ENCODE measurements around the gene AK3. TPM values are rescaled to one million over a fixed set of nuclear protein-coding genes. Genes with fewer than 3 reads are reported as not detected.

The AK3 gene
- total RNA-seq, 1 experiment from 2014 or later, result 21.5 TPM

- H3K36me3 Mint-ChIP-seq (ENCODE audit: insufficient read depth, unreplicated experiment), result no peaks in the 10 kb centered on the region
- no peak for TF ChIP-seq CTCF (IDR thresholded peaks at IDR 0.05; ENCODE audit: unreplicated experiment)
- no TSS peak for BruUV-seq (replicated peaks)
- H3K27ac Mint-ChIP-seq (ENCODE audit: unreplicated experiment), result no peak overlapping the region
- no peaks in the 10 kb centered on the region for H3K9me3 Mint-ChIP-seq (ENCODE audit: low read depth, unreplicated experiment)
- DNase-seq, result no peak
- no peak overlapping the region for H3K4me3 Mint-ChIP-seq (ENCODE audit: low read depth, unreplicated experiment)
- intact Hi-C loops (cut with micrococcal nuclease; ENCODE audit: unreplicated experiment), result no loop called here
- H3K27me3 Mint-ChIP-seq (ENCODE audit: unreplicated experiment), result no peaks in the 10 kb centered on the region
- H3K4me1 Mint-ChIP-seq (ENCODE audit: low read depth, unreplicated experiment), result no peaks in the 10 kb centered on the region
- CTCF ChIA-PET, result interaction anchor here (0.6 to 1.3 kb wide), 4 partner anchors 12 to 1200 kb away, joined by 3 to 11 read pairs (median 4); partner anchors contain the start of gene SPATA6L
These were observed 63.6 kb downstream of the AK3 start for GRCh38 chr9:4677392-4677791.

DNA sequence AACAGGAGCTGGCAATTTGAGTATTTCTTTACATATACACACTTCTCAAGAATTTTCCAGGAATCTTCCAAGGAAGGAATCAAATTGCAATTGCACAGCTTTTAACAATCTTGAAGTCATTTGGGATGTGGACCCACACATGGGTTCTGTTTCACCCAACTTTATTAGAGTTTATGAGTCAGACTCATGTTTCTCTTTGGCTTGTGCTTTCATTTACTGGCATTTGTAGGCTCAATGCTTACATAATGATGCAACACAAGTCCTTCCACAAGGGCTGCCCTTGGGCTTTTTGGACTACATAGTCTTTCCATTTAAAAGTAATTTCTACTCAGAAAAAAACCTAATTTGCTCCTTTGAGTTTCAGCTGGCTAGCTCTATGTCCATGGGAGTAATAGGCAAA, 66.2 kb downstream of the AK3 start:
- Mint-ChIP-seq H3K27ac (ENCODE audit: unreplicated experiment) (no peak overlapping the region), H3K27me3 (ENCODE audit: unreplicated experiment) (no peaks in the 10 kb centered on the region), H3K36me3 (ENCODE audit: insufficient read depth, unreplicated experiment) (no peaks in the 10 kb centered on the region), H3K4me3 (ENCODE audit: low read depth, unreplicated experiment) (no peak overlapping the region), H3K4me1 (ENCODE audit: low read depth, unreplicated experiment) (no peaks in the 10 kb centered on the region), H3K9me3 (ENCODE audit: low read depth, unreplicated experiment) (no peaks in the 10 kb centered on the region)
- no TSS peak for BruUV-seq (replicated peaks)
- TF ChIP-seq CTCF (IDR thresholded peaks at IDR 0.05; ENCODE audit: unreplicated experiment), result no peak
- CTCF ChIA-PET, result no interaction called here
- DNase-seq, result no peak
- intact Hi-C loops (cut with micrococcal nuclease; ENCODE audit: unreplicated experiment), result no loop called here

- CTCF ChIA-PET, result no interaction called here
- intact Hi-C loops (cut with micrococcal nuclease; ENCODE audit: unreplicated experiment), result no loop called here
- BruUV-seq (replicated peaks), result no TSS peak
- Mint-ChIP-seq H3K4me1 (ENCODE audit: low read depth, unreplicated experiment) (peaks cover 4% of the 10 kb centered on the region), H3K27me3 (ENCODE audit: unreplicated experiment) (no peaks in the 10 kb centered on the region), H3K36me3 (ENCODE audit: insufficient read depth, unreplicated experiment) (peaks cover 2% of the 10 kb centered on the region), H3K9me3 (ENCODE audit: low read depth, unreplicated experiment) (no peaks in the 10 kb centered on the region), H3K4me3 (ENCODE audit: low read depth, unreplicated experiment) (no peak overlapping the region), H3K27ac (ENCODE audit: unreplicated experiment) (no peak overlapping the region)
- DNase-seq, result no peak
- TF ChIP-seq CTCF (IDR thresholded peaks at IDR 0.05; ENCODE audit: unreplicated experiment), result no peak
These were observed 69.3 kb downstream of the AK3 start for GRCh38 chr9:4671737-4672136.

DNA sequence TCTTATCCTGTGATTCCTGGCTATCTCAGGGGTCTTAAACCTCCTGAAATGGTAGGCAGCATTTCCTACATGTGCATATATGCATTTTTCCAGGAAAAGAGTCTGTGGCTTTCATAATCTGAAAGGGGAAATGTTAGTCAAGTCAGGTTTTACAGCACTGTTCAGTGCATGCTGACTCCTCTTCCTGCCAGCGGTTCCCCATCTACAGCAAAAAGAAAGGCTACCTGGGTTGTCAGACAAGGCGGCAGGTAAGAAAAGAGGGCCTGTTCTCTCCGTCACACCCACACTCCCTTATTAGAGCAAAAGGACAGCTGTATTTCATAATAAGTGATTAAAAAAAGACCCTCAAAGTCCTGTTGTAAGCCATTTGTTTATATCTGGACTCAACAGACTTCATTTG, 70.4 kb downstream of the AK3 start:
- Mint-ChIP-seq H3K4me3 (ENCODE audit: low read depth, unreplicated experiment) (no peak overlapping the region), H3K4me1 (ENCODE audit: low read depth, unreplicated experiment) (peaks cover 8% of the 10 kb centered on the region), H3K27ac (ENCODE audit: unreplicated experiment) (no peak overlapping the region), H3K27me3 (ENCODE audit: unreplicated experiment) (no peaks in the 10 kb centered on the region), H3K9me3 (ENCODE audit: low read depth, unreplicated experiment) (no peaks in the 10 kb centered on the region), H3K36me3 (ENCODE audit: insufficient read depth, unreplicated experiment) (peaks cover 13% of the 10 kb centered on the region)
- no TSS peak for BruUV-seq (replicated peaks)
- DNase-seq, result no peak
- CTCF ChIA-PET, result no interaction called here
- TF ChIP-seq CTCF (IDR thresholded peaks at IDR 0.05; ENCODE audit: unreplicated experiment), result no peak
- intact Hi-C loops (cut with micrococcal nuclease; ENCODE audit: unreplicated experiment), result no loop called here
